Measurements from ENCODE around the gene ZNF577.
"Not testable (repeated sequence)": the region's sequence is repeated elsewhere in the genome, so short reads cannot be mapped to it uniquely, and the experiment has no call there.

Gene ZNF577

DNA sequence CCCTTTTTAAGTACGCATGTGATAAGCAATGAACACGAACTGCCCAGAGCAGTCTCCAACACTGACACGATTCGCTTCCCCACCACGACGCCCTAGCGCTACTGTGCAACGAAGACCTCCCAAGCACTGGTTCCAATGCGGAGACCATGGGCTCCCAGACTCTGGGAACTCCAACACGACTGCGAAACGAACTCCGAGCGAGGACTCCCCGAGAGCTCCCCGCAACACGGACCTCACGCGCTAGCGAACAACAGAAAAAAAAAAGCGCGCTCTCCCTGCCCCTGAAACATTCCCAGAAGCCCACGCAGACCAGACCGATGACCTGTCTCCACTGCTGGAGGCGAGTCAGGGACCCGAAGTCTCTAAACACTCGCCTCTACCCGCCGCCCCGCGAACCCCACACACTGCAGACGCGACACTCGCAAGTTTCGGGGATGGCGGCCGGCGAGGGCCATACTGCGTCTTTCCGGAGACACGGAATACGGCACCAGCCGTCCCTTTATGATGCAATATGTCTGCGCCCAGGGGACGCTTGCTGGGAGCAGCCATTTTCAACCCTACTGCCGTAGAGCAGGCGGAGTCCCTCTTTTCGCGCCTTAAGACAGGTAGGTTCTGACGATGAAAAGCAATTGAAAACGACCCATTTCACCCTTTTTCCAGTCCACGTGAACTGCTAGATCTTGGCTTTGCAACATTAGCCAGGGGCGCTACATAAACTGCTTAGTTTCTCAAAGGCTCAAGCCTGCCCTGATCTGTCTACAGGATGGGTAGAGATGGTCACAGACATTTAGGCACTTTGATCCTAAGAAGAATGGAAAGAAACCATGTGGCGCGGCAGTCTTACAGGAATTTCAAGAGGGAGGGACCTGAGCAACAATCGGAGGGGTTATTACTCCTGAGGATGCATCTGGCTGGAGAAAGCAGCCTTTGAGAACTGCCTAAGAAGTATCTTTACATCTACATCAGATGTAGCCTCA, at the start of gene ZNF577:
Gene ZNF577, minus strand, starts transcription at position 430 of the 977 bp plus-strand sequence. CDS start 7,569 bp downstream, outside the sequence.
- peak; percentile 81 for DNase-seq (ENCODE audit: low read depth)

DNA sequence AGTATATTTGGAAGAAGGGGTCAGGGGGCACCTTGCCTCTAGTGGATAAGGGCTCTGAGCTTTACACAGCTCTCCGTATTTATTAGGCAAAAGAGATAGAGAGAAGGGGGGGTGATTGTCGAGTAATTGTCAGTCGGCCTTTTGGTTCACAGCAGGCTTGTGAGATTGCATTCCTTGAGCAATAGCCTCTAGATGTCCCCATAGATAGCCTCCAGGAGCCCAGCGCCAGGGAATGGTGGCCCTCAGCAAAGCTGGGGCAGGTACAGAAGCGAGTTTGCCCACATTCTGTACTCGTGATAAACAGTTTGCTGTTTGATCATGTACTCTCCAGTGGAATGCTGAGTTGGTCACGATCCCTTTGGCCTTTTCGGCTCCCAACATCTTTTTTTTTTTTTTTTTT, 44.2 kb upstream of the ZNF577 start:
- no peak for DNase-seq (ENCODE audit: low read depth)

DNA sequence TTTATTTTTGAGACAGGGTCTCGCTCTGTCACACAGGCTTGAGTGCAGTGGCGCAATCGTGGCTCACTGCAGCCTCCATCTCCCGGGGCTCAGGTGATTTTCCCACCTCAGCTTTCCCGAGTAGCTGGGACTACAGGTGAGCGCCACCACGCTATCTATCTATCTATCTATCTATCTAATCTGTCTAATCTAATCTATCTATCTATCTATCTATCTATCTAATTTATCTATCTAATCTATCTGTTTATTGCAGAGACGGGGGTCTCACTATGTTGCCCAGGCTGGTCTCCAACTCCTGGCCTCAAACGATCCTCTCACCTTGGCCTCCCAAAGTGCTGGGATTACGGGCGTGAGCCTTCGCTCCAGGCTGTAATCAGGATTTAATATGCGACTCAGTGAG, 40.1 kb upstream of the ZNF577 start:
- DNase-seq (ENCODE audit: low read depth): no peak

GRCh38 chr19:51926784-51927741, 39.3 kb upstream of the ZNF577 start, which contains the start of gene ZNF613:
ZNF613 (plus strand) TSS chr19:51927472; CDS start chr19:51936221, 8,749 bp downstream.
- DNase-seq (ENCODE audit: low read depth): peak; percentile 92

DNA sequence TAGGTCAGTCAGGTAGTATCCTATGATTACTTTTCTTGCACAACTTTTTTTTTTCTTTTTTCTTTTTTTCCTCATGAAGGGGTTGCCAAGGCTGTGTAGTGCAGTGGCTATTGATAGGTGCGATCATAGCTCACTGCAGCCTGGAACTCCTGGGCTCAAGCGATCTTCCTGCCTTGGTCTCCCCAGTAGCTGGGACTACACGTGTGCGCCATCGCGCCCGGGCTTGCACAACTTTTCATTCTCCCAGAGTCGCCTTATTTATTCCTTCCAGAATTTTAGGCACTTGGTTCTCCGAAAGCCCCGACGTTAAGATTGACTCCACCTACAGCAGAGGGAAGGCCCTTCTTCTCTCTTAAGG, 38.7 kb upstream of the ZNF577 start:
- no peak for DNase-seq (ENCODE audit: low read depth)

DNA sequence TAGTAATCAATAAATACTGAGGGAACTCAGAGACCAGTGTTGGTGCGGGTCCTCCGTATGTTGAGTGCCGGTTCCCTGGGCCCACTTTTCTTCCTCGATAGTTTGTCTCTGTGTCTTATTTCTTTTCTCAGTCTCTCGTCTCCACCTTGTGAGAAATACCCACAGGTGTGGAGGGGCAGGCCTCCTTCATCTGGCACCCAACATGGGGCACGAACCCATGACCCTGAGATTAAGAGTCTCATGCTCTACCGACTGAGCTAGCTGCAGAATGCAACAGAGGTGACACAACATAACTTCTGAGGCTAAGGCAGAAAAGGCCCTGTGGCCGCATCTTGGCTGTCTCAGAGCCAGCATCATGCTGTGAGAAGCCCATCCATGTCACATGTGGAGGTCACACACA, 34.2 kb upstream of the ZNF577 start:
- no peak for DNase-seq (ENCODE audit: low read depth)

DNA sequence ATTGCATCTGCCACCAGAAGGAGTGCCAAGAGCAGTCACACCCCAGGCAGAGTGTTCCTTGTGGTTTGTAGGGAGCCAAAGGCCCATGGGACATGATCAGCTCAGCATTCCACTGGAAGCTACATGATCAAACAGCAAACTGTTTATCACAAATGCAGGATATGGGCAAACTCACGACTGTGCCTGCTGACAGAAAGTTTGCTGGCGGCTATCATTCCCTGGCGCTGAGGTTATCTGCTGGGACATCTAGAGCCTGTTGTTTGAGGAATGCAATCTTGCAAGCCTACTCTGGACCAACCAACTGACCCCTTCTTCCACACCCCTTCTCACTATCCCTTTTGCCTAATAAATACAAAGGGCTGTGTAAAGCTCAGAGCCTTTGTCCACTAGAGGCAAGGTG, 31.9 kb upstream of the ZNF577 start:
- DNase-seq (ENCODE audit: low read depth): no peak

DNA sequence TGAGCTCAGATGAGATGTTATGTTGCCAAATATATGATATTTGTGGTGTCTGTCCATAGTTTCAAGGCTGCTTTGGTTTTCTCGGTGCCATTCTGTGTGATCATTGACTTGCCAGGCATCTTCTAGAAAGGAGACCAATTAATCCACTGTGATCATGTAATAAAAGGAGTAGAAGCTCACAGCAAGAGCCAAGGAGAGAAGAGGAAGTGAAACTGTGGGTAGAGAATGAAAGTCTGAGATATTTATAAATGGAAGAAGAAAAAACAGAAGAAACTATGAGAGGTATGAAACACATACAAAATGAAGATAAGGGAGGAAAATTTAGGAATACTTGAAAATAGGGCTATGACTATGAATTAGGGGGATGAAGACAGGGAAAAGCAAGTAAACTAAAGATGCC, 28.4 kb upstream of the ZNF577 start:
- no peak for DNase-seq (ENCODE audit: low read depth)

GRCh38 chr19:51915324-51915867, 27.6 kb upstream of the ZNF577 start:
- DNase-seq (ENCODE audit: low read depth): no peak

DNA sequence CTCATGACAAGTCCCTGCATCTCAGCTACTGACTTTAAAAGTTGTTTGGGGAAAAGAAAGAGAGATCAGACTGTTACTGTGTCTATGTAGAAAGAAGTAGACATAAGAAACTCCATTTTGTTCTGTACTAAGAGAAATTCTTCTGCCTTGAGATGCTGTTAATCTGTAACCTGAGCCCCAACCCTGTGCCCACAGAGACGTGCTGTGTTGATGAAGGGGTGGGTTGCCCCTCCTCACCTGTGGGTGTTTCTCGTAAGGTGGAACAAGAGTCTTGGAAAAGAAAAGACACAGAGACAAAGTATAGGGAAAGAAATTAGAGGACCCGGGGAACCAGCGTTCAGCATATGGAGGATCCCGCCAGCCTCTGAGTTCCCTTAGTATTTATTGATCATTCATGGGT, 20.2 kb upstream of the ZNF577 start:
- DNase-seq (ENCODE audit: low read depth): not testable (repeated sequence)

DNA sequence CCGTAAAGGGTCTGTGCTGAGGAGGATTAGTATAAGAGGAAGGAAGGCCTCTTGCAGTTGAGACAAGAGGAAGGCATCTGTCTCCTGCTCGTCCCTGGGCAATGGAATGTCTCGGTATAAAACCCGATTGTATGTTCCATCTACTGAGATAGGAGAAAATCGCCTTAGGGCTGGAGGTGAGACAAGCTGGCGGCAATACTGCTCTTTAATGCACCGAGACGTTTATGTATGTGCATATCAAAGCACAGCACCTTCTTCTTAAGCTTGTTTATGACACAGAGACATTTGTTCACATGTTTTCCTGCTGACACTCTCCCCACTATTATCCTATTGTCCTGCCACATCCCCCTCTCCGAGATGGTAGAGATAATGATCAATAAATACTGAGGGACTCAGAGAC, 18.4 kb upstream of the ZNF577 start:
- DNase-seq (ENCODE audit: low read depth): not testable (repeated sequence)

GRCh38 chr19:51905639-51906038, 17.9 kb upstream of the ZNF577 start:
- not testable (repeated sequence) for DNase-seq (ENCODE audit: low read depth)

DNA sequence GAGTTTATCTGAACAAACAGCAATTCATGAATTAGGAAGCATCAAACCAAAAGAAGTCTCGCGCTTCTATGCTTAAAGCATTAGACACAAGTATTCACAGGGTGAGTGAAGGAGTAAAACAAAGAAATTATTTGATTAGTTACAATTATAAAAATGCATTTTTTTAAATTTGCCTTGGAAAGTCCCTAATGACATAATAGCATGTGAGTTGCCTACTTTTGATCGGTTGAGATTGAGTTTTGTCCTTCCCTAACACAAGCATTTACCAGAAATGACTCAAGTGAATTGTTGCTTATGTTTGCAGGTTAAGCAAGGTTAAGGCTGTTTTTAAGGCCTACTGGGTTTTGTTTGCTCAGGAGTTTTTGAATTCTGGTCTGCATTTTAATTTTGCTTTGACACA, 17.5 kb upstream of the ZNF577 start:
- DNase-seq (ENCODE audit: low read depth): no peak

- peak; percentile 64 for DNase-seq (ENCODE audit: low read depth)
These were observed 16.8 kb upstream of the ZNF577 start, which contains the start of gene ZNF649 for GRCh38 chr19:51904331-51905165. ZNF649 (minus strand) TSS chr19:51905017; CDS start chr19:51900107, 4,910 bp downstream.

DNA sequence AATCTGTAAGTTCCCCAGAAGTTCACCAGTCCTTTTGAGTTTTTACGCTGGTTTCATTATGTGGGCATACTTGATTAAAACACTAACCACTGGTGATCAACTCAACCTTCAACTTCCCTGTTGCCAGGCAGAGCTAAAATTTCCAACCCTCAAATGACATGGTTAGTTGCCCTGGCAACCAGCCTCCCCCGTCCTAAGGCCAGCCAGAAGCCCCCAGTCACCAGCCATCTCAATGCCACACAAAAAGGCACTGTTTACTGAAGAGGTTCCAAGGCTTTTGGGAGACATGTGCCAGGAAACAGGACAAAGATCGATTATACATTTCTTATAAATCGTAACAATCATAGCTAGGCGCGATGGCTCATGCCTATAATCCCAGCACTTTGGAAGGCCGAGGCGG, 15.4 kb upstream of the ZNF577 start:
- no peak for DNase-seq (ENCODE audit: low read depth)

DNA sequence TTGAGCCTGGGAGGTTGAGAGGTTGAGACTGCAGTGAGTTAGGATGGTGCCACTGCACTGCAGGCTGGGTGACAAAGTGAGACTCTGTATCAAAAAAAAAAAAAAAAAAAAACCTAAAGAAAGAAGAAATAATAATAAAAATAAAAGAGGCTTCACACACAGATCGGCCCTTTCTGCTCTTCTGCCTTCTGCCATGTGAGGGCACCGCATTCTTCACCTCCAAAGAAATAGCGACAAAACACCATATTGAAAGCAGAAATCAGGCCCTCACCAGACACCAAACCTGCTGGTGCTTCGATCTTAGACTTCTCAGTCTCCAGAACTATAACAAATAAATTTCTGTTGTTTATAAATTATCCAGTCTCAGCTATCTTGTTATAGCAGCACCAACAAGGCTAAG, 14.1 kb upstream of the ZNF577 start:
- no peak for DNase-seq (ENCODE audit: low read depth)

- no peak for DNase-seq (ENCODE audit: low read depth)
These were observed 3.5 kb upstream of the ZNF577 start for GRCh38 chr19:51891193-51891747.

DNA sequence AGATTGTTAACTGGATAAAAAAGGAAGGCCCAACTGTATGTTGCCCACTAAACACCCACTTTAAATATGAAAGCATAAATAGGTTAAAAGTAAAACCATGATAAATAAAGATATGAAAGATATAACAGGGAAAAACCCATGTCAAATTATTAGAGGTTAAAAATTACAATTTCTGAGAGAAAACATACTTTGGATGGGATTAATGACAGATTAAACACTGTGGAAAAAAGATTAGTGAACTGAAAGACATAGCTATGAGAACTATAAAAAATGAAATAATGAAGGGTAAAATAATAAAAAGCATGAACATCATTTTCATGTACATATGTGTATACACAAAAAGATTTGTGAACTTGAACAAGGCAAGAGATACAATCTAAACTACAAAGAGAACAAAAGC, 2.2 kb upstream of the ZNF577 start:
- no peak for DNase-seq (ENCODE audit: low read depth)

- no peak for DNase-seq (ENCODE audit: low read depth)
These were observed 3.0 kb downstream of the ZNF577 start for GRCh38 chr19:51884713-51885112.

- DNase-seq (ENCODE audit: low read depth): no peak
These were observed 5.2 kb downstream of the ZNF577 start for GRCh38 chr19:51882518-51882917.

DNA sequence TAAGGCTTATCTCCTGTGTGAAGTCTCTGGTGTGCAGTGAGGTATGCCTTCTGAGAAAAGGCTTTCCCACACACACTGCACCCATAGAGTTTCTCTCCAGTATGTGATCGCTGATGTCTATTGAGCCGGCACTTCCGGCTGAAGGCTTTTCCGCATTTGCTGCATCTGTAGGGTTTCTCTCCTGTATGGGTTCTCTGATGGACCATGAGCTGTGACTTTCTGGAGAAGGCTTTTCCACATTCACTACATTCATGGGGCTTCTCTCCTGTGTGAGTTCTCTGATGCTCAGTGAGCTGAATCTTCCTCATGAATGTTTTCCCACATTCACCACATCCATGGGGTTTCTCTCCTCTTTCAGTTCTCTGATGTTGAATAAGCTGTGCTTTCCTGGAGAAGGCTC, 14.7 kb downstream of the ZNF577 start:
- DNase-seq (ENCODE audit: low read depth): no peak
